Sigmoid colon (tissue), 4 donors: Measurements from ENCODE around the gene FBL.

ENCODE experiments used
- POLR2AphosphoS5 ChIP-seq, 4 donors: sonication (generic); formaldehyde crosslinking; IDR thresholded peaks; one replicate each; pipeline ENCODE4 v1.6.1; 2017; ENCODE audit warnings: antibody characterized with exemption in 4 of 4
- TF ChIP-seq, protein P1 (sequence below), 4 experiments: fragments of 450-650 bp in 3 of 4; fragments of 200-600 bp in 1 of 4; IDR thresholded peaks; one replicate each; pipeline ENCODE4 v1.5.1; 2016 to 2019; ENCODE audit warnings: antibody characterized with exemption in 4 of 4, mild to moderate bottlenecking in 3 of 4, moderate library complexity in 2 of 4

- TF ChIP-seq POLR2AphosphoS5 (IDR thresholded peaks at IDR 0.05), result no peak
- TF ChIP-seq, protein P1, sequence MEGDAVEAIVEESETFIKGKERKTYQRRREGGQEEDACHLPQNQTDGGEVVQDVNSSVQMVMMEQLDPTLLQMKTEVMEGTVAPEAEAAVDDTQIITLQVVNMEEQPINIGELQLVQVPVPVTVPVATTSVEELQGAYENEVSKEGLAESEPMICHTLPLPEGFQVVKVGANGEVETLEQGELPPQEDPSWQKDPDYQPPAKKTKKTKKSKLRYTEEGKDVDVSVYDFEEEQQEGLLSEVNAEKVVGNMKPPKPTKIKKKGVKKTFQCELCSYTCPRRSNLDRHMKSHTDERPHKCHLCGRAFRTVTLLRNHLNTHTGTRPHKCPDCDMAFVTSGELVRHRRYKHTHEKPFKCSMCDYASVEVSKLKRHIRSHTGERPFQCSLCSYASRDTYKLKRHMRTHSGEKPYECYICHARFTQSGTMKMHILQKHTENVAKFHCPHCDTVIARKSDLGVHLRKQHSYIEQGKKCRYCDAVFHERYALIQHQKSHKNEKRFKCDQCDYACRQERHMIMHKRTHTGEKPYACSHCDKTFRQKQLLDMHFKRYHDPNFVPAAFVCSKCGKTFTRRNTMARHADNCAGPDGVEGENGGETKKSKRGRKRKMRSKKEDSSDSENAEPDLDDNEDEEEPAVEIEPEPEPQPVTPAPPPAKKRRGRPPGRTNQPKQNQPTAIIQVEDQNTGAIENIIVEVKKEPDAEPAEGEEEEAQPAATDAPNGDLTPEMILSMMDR (IDR thresholded peaks at IDR 0.05), result no peak
Observed at GRCh38 chr19:39867952-39868351, 21.8 kb upstream of the FBL start.
